ENCODE data around the gene KRI1.

KRI1 gene

GRCh38 chr19:10517361-10517759, 48.5 kb downstream of the KRI1 start, which contains the start of gene S1PR5:
Gene S1PR5 (minus strand): TSS chr19:10517447. CDS start chr19:10515011, 2,436 bp downstream.
- peak in 1 of 2 experiments; percentile 37 for DNase-seq

- no peak for DNase-seq
Observed at GRCh38 chr19:10516671-10517286, 49.0 kb downstream of the KRI1 start.

- no peak for DNase-seq
Observed at GRCh38 chr19:10516064-10516385, 49.8 kb downstream of the KRI1 start.

GRCh38 chr19:10514211-10515145, 51.3 kb downstream of the KRI1 start:
- peak; percentile 50 to 72 for DNase-seq

- no peak for DNase-seq
Observed at GRCh38 chr19:10513223-10513622, 52.6 kb downstream of the KRI1 start.

GRCh38 chr19:10510301-10510802, 55.5 kb downstream of the KRI1 start:
- peak; percentile 82 for DNase-seq

- peak; percentile 61 to 70 for DNase-seq
Observed at GRCh38 chr19:10508707-10509106, 57.1 kb downstream of the KRI1 start.

- no peak for DNase-seq
Observed at GRCh38 chr19:10508036-10508435, 57.8 kb downstream of the KRI1 start.

GRCh38 chr19:10505583-10506229, 60.1 kb downstream of the KRI1 start:
- DNase-seq = peak; percentile 92 to 94

Measured in activated T-cell treated with anti-CD3 and anti-CD28 coated beads, Interleukin-2, amount 50 U/mL, for 48 hours (primary cell).